Left forelimb (tissue), 1 donor: ENCODE measurements around the gene CELF4.

Source experiments
- DNase-seq: peaks from one replicate; pipeline ENCODE4 v3.0.0-alpha.2; 2018; ENCODE audit warnings: low spot score

The CELF4 gene

GRCh38 chr18:37547196-37547827, 18.3 kb downstream of the CELF4 start:
- DNase-seq, result no peak

- DNase-seq, result no peak
These were observed 18.9 kb downstream of the CELF4 start for GRCh38 chr18:37546651-37547050.

GRCh38 chr18:37546272-37546537, 19.4 kb downstream of the CELF4 start:
- DNase-seq, result no peak

DNA sequence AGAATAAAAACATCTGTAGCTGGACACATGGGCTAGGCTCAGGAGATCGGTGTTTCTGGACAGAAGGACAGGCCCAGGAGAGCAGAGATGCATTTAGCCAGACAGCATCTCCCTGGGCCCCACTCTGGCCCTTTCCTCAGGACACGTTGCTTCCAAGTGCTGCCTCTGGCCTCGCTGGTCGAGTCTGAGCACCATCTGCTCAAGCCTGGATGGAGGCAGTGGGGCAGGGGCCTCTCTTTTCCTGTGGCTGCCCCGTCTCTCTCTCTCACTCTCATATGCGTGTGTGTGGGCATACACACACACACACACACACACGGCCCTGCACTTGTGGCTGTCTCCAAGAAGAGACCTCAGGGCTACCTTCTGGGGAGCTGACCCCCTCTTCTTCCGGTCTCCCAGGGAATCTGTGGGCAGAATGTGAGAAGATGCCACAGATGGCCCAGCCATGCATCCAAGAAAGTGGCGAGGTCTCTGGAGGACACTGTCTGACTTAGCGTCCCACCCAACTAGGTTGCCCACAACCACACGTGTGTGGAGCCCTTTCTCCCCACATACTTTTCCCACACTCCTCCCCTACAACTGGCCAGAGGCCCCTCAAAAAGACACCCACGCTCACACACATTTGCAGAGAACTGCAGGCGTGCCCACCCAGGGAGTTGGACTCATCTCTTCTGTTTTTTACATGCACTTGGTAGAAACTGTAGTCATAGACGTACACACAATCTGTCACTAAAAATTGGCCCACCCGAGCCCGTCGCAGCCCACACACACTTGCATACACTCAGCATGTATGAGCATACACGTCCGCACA, 19.9 kb downstream of the CELF4 start:
- DNase-seq, result no peak

DNA sequence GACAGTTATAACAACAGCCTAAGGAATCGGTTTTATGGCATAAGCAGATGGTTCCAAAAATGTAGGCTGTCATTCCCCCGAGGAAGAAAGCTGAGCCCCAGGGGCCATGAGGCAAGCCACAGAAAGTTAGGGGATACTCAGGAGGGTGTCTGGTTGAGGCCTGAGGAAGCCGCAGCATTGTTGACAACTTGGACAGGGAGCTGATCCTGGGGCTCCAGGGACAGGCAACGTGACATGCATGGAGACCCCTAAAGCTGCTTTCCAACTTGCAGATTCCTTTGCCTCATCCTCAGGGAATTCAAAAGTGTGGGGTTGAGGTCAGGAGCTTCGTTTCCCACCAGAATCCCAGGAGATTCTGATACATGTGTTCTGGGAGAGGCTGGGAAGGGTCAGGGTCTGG, 20.9 kb downstream of the CELF4 start:
- no peak for DNase-seq

DNA sequence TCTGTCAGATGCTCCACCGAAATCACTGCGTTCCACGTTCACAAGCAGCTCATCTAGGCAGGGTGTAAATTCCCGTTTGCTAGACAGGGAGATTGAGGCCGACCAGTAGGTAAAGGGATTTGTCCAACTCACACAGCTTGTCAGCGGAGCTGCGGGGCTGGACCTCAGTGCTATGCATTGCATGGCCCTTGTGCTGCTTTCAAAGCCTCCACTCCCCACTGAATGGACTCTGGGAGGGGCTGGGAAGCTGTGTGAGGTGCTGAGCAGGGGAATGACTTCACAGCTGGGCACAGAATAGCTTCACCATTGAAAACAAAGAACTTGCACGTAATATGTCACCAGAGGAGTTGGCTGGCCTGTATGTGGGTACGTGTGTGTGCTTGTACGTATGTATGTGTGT, 21.4 kb downstream of the CELF4 start:
- no peak for DNase-seq

GRCh38 chr18:37543321-37543720, 22.3 kb downstream of the CELF4 start:
- DNase-seq, result no peak

DNA sequence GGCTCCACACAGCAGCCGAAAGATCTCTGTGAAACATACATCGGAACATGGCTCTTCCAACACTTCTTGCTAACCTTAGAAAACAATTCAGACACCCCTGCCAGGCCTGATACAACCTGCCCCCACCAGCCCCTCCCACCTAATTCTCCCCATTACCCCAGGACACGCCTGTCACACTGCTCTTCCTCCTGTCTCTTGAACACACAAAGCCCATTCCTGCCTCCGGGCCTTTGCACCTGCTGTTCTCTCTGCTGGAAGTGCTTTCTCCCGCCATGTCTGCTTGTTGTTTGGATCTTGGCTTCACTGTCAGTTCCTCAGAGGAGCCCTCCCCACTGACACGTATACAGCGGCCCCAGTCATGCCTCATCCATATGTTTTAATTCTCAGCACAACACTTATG, 24.1 kb downstream of the CELF4 start:
- DNase-seq, result no peak

DNA sequence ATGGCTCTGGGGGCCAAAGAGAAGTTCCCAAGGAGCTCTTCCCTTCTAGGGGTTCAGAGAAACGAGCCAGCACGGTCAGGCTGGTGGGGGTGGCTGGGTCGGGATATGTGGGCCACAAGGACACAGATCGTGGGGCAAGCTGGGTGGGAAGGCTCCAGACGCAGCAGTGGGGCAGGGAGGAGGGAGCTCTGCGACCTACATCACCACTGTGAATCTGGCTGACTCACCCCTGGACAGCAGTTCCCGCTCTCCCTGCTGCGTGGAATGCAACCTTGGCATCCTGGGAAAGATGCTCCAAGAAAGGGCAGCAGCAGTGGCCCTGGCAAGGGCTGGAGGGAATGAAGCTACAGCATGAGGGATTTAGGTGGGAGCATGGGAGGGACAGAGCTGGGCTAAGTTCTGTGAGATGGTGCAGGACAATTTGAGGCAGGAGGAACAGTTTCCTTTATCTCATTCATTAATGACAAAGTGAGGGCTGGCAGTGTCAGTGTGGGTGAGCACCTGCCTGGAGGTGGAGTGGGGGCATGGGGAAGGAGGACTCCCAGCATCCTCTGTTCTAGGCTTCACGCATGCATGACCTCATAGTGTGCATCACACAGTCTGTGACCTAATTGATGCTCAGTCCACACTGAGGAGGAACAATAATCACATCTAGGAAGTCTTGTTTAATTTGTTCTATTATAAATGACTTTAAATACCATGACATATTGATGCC, 25.0 kb downstream of the CELF4 start:
- DNase-seq, result no peak

DNA sequence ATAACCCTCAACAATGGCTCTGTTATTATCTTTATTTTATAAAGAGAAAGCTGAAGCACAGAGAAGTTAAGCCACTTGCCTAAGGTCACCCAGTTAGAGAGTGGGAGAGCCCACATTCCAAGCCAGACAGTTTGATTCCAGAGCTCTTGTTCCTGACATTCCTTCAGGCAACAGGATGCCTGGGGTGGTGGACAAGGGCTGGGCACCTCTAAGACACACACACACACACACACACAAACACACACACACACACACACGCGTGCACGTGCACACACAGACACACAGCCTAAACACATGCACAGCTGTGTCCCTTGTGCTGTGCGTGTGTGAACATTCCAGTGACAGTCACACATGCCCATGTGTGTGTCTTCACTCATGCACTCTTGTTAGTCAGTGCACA, 26.4 kb downstream of the CELF4 start:
- no peak for DNase-seq

DNA sequence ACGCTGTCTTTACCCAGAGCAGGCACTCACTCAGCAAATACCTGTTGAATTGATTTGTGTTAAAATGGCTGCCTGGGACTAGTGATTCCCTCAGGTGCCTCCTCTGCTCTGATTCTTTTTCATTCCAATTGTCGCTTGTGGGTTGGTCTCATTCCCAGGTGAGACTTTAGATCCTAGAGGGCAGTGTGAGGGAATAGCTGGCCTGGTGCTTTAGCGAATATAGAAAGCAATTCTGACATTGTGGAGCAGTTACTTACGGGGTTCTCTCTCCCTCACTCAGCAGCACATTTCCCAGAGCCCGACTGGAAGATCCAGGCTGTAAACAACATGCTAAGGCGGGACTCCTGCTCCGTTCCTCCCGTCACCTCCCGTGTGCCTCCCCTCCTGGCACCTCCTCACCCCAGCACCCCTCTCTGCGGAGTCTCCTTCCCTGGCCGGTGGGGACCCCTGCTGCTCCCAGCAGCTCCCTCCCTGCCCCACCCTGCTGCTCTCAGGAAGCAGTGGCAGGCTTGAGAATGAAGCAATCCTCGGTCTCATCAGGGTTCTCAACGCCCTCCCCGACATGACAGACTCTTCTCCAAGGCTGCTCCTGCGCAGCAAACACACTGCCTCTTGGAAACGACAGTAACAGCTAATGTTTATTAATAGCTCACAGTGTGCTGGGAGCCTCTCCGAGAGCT, 26.9 kb downstream of the CELF4 start:
- no peak for DNase-seq

DNA sequence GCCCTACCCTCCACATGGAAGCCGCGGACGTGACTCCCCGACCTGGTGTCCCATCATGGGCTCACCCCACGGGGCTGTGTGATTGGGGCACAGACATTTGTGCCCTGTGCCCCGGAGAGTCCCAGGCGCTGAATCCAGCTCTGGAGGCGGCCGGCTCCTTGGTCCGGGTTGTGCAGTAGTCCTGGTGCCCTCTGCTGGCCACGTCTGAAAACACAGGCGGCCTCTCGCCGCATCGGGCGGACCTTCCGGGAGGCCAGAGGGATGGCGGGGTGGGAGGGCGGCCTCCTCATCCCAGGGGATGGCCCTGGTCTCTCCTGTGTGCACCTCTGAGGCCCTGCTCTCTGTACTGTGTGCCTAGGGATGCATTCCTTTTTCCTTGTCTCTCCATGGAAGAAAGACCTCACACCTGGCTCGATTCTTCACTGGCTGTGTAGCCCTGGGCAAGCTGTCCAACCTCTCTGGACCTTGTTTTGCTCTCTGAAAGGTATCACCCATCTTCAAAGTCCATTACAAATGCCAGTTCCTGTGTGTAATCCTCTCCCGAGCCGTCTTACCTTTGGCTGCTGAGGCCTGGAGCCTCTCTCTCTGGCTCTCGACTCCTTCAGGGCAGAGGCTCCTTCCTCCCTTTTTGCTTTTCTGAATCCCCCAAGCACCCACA, 27.6 kb downstream of the CELF4 start:
- peak; percentile 85 for DNase-seq

- no peak for DNase-seq
These were observed 28.9 kb downstream of the CELF4 start for GRCh38 chr18:37536656-37537055.

- no peak for DNase-seq
These were observed 29.6 kb downstream of the CELF4 start for GRCh38 chr18:37535968-37536367.

DNA sequence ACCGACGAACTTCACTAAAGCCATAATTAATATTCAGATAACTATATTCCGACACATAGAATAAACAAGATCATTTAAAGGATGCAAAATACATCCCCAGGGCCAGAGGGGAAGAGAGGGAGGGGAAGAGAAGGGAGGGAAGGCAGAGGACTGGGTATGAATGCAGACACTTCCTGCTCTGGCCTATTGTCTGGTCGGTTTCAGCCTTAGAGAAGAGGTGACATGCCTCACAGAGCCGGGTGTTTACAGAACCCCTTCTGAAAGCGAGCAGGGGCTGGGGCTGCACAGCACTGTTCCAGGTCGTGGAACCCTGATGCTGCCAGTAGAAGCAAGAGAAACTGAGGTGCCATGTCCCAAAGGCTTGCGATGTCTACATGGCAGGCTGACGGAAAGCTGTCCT, 31.0 kb downstream of the CELF4 start:
- DNase-seq, result no peak

GRCh38 chr18:37533647-37534584, 31.7 kb downstream of the CELF4 start:
- no peak for DNase-seq

DNA sequence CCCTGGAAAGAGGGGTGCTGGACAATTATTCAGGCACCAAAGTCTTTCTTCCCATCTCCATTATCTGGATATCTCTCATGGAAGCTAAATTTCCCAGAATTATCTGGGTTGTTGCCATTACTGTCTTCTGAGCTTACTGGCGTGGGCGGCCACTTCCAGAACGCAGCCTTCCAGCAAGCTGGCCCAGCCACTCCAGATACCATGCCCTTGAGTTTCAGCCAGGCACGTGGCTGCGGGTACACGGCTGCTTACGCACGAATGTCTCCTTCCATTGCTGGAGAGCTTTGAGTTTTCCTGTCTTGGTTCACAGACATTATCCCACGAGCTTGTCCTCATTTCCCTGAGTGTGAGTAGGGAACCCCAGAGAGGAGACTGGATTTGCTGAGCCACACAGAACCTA, 32.7 kb downstream of the CELF4 start:
- no peak for DNase-seq

DNA sequence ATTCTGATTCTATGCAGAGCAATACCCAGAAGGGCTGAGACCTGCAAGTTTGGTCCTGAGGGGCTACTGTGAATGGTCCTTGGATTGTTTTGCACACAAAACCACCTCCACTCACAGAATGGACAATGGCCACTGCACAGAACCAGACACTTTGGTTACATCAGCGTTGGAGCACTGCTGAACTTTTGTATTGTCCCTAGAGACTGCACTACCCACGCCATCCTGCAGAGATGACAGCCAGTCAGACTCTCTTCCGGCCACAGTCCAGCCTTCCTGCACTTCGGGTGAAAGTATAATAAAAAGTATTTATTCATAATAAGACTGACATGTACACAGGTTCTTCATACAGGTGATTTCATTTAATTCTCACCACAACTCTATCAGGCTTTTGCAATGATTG, 35.7 kb downstream of the CELF4 start:
- DNase-seq, result no peak

GRCh38 chr18:37529296-37529695, 36.3 kb downstream of the CELF4 start:
- no peak for DNase-seq

GRCh38 chr18:37527395-37527794, 38.2 kb downstream of the CELF4 start:
- DNase-seq, result no peak

DNA sequence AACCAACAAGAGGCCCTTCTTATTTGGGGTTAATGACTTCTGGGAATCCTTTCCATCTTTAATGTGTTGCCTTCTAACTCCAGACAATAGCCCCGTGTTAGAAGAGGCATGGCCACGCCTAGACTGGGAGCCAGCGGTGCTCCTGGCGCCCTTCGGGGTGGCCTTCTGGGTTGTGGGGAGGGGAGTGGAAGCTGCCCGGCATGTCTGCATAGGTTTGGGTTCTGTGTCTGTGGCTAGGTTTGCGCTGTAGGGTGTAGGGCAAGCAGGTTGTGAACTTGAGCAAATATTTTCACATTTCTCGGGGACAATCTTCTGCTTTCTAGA, 40.4 kb downstream of the CELF4 start:
- no peak for DNase-seq
